Stimulated activated CD8-positive, alpha-beta memory T cell treated with anti-CD3 and anti-CD28 coated beads, Interleukin-12 subunit alpha, Interleukin-12 subunit beta, amount 100 ng/mL, for 1 hour (primary cell): Measurements from ENCODE around the gene WEE1.
"Not testable (repeated sequence)": the region's sequence is repeated elsewhere in the genome, so short reads cannot be mapped to it uniquely, and the experiment has no call there.

Experiments
- DNase-seq: peaks from one replicate; pipeline ENCODE4 v3.0.0-alpha.2; 2020; ENCODE audit warnings: low read depth

WEE1 gene

GRCh38 chr11:9596926-9597464 lies 23.5 kb downstream of the WEE1 start:
- DNase-seq, result no peak

- DNase-seq, result no peak
These were observed 26.7 kb downstream of the WEE1 start for GRCh38 chr11:9600166-9600565.

- DNase-seq, result no peak
These were observed 27.2 kb downstream of the WEE1 start for GRCh38 chr11:9600644-9601036.

GRCh38 chr11:9601037-9601875 lies 27.8 kb downstream of the WEE1 start:
- DNase-seq, result peak; percentile 29

GRCh38 chr11:9601876-9602199 lies 28.4 kb downstream of the WEE1 start:
- no peak for DNase-seq

GRCh38 chr11:9603214-9603613 lies 29.7 kb downstream of the WEE1 start:
- DNase-seq, result not testable (repeated sequence)

- DNase-seq, result no peak
These were observed 30.7 kb downstream of the WEE1 start for GRCh38 chr11:9604134-9604533.

GRCh38 chr11:9605742-9606141 lies 32.3 kb downstream of the WEE1 start:
- no peak for DNase-seq

GRCh38 chr11:9606809-9607510 lies 33.5 kb downstream of the WEE1 start:
- no peak for DNase-seq

- no peak for DNase-seq
These were observed 34.0 kb downstream of the WEE1 start for GRCh38 chr11:9607511-9607899.

GRCh38 chr11:9609002-9609759 lies 35.7 kb downstream of the WEE1 start:
- no peak for DNase-seq

- DNase-seq, result no peak
These were observed 36.4 kb downstream of the WEE1 start for GRCh38 chr11:9609841-9610240.

- DNase-seq, result peak; percentile 80
These were observed 39.8 kb downstream of the WEE1 start for GRCh38 chr11:9613118-9613829.

- DNase-seq, result peak; percentile 76
These were observed 40.6 kb downstream of the WEE1 start for GRCh38 chr11:9613830-9614762.

- DNase-seq, result no peak
These were observed 41.6 kb downstream of the WEE1 start for GRCh38 chr11:9615031-9615451.

- no peak for DNase-seq
These were observed 42.7 kb downstream of the WEE1 start for GRCh38 chr11:9616042-9616675.

- no peak for DNase-seq
These were observed 43.4 kb downstream of the WEE1 start for GRCh38 chr11:9616858-9617257.

- DNase-seq, result no peak
These were observed 44.5 kb downstream of the WEE1 start for GRCh38 chr11:9617940-9618339.

GRCh38 chr11:9619004-9619403 lies 45.5 kb downstream of the WEE1 start:
- DNase-seq, result no peak

GRCh38 chr11:9619971-9620370 lies 46.5 kb downstream of the WEE1 start:
- no peak for DNase-seq
